ENCODE data around the gene IPO9.

DNA sequence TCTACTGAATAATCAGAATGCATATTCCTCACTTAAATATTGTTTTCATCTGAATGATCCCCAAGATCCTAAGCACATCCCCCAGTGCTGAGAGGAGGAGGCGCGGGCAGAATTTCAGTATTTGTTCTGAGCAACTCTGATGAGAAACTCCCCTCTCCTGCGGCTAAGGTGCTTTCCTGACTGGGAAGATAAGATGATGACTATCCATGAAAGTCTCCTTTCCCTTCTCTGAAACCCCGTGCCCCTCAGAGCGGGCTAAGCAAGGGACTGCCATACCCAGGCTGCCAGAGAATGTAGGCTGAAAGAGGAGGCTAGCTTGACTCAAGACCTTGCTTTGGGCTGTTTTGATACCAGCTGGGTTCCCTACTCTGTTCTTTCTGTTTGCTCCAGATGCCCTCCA is 39.7 kb upstream of the IPO9 start:
- TF ChIP-seq, protein P1, sequence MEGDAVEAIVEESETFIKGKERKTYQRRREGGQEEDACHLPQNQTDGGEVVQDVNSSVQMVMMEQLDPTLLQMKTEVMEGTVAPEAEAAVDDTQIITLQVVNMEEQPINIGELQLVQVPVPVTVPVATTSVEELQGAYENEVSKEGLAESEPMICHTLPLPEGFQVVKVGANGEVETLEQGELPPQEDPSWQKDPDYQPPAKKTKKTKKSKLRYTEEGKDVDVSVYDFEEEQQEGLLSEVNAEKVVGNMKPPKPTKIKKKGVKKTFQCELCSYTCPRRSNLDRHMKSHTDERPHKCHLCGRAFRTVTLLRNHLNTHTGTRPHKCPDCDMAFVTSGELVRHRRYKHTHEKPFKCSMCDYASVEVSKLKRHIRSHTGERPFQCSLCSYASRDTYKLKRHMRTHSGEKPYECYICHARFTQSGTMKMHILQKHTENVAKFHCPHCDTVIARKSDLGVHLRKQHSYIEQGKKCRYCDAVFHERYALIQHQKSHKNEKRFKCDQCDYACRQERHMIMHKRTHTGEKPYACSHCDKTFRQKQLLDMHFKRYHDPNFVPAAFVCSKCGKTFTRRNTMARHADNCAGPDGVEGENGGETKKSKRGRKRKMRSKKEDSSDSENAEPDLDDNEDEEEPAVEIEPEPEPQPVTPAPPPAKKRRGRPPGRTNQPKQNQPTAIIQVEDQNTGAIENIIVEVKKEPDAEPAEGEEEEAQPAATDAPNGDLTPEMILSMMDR (IDR thresholded peaks at IDR 0.05) = no peak
- no peak for TF ChIP-seq POLR2A (IDR thresholded peaks at IDR 0.05)
